ENCODE results near the gene STK35.
"Not testable (repeated sequence)": the region's sequence is repeated elsewhere in the genome, so short reads cannot be mapped to it uniquely, and the experiment has no call there.

Gene STK35

GRCh38 chr20:2174067-2174466 is 72.4 kb downstream of the STK35 start:
- TF ChIP-seq JUND (IDR thresholded peaks at IDR 0.05; ENCODE audit: low read depth) = no peak
- no peak for DNase-seq (ENCODE audit: low read depth in 1 of 2, low spot score in 1 of 2)
- in situ Hi-C loops (cut with HindIII; ENCODE audit: low pct_unique_long_range_greater_than_20kb, low sequenced_read_pairs) = no loop called here

- TF ChIP-seq JUND (IDR thresholded peaks at IDR 0.05; ENCODE audit: low read depth) = no peak
- no peak for DNase-seq (ENCODE audit: low read depth in 1 of 2, low spot score in 1 of 2)
- in situ Hi-C loops (cut with HindIII; ENCODE audit: low pct_unique_long_range_greater_than_20kb, low sequenced_read_pairs) = no loop called here
These were observed 75.3 kb downstream of the STK35 start for GRCh38 chr20:2176946-2177345.

- DNase-seq (ENCODE audit: low read depth in 1 of 2, low spot score in 1 of 2) = no peak
- in situ Hi-C loops (cut with HindIII; ENCODE audit: low pct_unique_long_range_greater_than_20kb, low sequenced_read_pairs) = no loop called here
- TF ChIP-seq JUND (IDR thresholded peaks at IDR 0.05; ENCODE audit: low read depth) = no peak
These were observed 76.9 kb downstream of the STK35 start for GRCh38 chr20:2178318-2179232.

GRCh38 chr20:2179233-2179580 is 77.6 kb downstream of the STK35 start:
- TF ChIP-seq JUND (IDR thresholded peaks at IDR 0.05; ENCODE audit: low read depth) = no peak
- in situ Hi-C loops (cut with HindIII; ENCODE audit: low pct_unique_long_range_greater_than_20kb, low sequenced_read_pairs) = no loop called here
- DNase-seq (ENCODE audit: low read depth in 1 of 2, low spot score in 1 of 2) = no peak

- TF ChIP-seq JUND (IDR thresholded peaks at IDR 0.05; ENCODE audit: low read depth) = no peak
- in situ Hi-C loops (cut with HindIII; ENCODE audit: low pct_unique_long_range_greater_than_20kb, low sequenced_read_pairs) = no loop called here
- DNase-seq (ENCODE audit: low read depth in 1 of 2, low spot score in 1 of 2) = no peak
These were observed 78.3 kb downstream of the STK35 start for GRCh38 chr20:2179949-2180348.

- in situ Hi-C loops (cut with HindIII; ENCODE audit: low pct_unique_long_range_greater_than_20kb, low sequenced_read_pairs) = no loop called here
- no peak for TF ChIP-seq JUND (IDR thresholded peaks at IDR 0.05; ENCODE audit: low read depth)
- DNase-seq (ENCODE audit: low read depth in 1 of 2, low spot score in 1 of 2) = no peak
These were observed 81.8 kb downstream of the STK35 start for GRCh38 chr20:2183381-2183780.

- in situ Hi-C loops (cut with HindIII; ENCODE audit: low pct_unique_long_range_greater_than_20kb, low sequenced_read_pairs); DNase-seq (ENCODE audit: low read depth in 1 of 2, low spot score in 1 of 2): not testable (repeated sequence)
These were observed 83.3 kb downstream of the STK35 start for GRCh38 chr20:2184933-2185332.

GRCh38 chr20:2195614-2196013 is 94.0 kb downstream of the STK35 start:
- in situ Hi-C loops (cut with HindIII; ENCODE audit: low pct_unique_long_range_greater_than_20kb, low sequenced_read_pairs) = no loop called here
- DNase-seq (ENCODE audit: low read depth in 1 of 2, low spot score in 1 of 2) = no peak
- TF ChIP-seq JUND (IDR thresholded peaks at IDR 0.05; ENCODE audit: low read depth) = no peak

- TF ChIP-seq JUND (IDR thresholded peaks at IDR 0.05; ENCODE audit: low read depth) = no peak
- in situ Hi-C loops (cut with HindIII; ENCODE audit: low pct_unique_long_range_greater_than_20kb, low sequenced_read_pairs) = no loop called here
- DNase-seq (ENCODE audit: low read depth in 1 of 2, low spot score in 1 of 2) = no peak
These were observed 95.5 kb downstream of the STK35 start for GRCh38 chr20:2197166-2197565.
